Liver (tissue), 9 donors: ENCODE measurements around the gene SOX5. TPM values are rescaled to one million over a fixed set of nuclear protein-coding genes. Genes with fewer than 3 reads are reported as not detected.

Experiments
- DNase-seq: peaks from one replicate; pipeline ENCODE4 v3.0.0-alpha.2; 2017; ENCODE audit warnings: low spot score
- H3K27ac ChIP-seq, 2 donors: one replicate each; pipeline ENCODE4 v1.7.0; 2013; ENCODE audit warnings: inconsistent platforms in 2 of 2, low read length in 2 of 2, control low read depth in 1 of 2, low read depth in 1 of 2, mild to moderate bottlenecking in 1 of 2
- H3K27me3 ChIP-seq, 4 donors: one replicate each; pipeline versions ENCODE4 v1.6.1 to v1.7.0; 2013; ENCODE audit warnings: low read length in 3 of 4, inconsistent platforms in 1 of 4, mild to moderate bottlenecking in 1 of 4, moderate library complexity in 1 of 4; ENCODE audit not compliant: control insufficient read depth in 4 of 4, insufficient read depth in 4 of 4
- H3K36me3 ChIP-seq, 4 donors: one replicate each; pipeline versions ENCODE4 v1.6.1 to v1.7.0; 2013; ENCODE audit warnings: low read length in 3 of 4, mild to moderate bottlenecking in 3 of 4, low read depth in 1 of 4, moderate library complexity in 1 of 4; ENCODE audit not compliant: control insufficient read depth in 4 of 4, insufficient read depth in 3 of 4
- H3K4me1 ChIP-seq, 4 donors: one replicate each; pipeline versions ENCODE4 v1.6.1 to v1.7.0; 2013; ENCODE audit warnings: low read length in 3 of 4, mild to moderate bottlenecking in 3 of 4, moderate library complexity in 1 of 4; ENCODE audit not compliant: control insufficient read depth in 4 of 4, insufficient read depth in 4 of 4
- H3K4me3 ChIP-seq, 3 donors: one replicate each; pipeline versions ENCODE4 v1.6.1 to v1.7.0; 2013; ENCODE audit warnings: low read length in 3 of 3, control low read depth in 1 of 3, low read depth in 1 of 3, mild to moderate bottlenecking in 1 of 3
- H3K9ac ChIP-seq, 2 donors: one replicate each; pipeline ENCODE4 v1.7.0; 2013; ENCODE audit warnings: low read length in 2 of 2, mild to moderate bottlenecking in 2 of 2, moderate library complexity in 2 of 2, control low read depth in 1 of 2, low read depth in 1 of 2
- H3K9me3 ChIP-seq, 4 donors: one replicate each; pipeline versions ENCODE4 v1.6.1 to v1.7.0; 2013; ENCODE audit warnings: low read length in 3 of 4; ENCODE audit not compliant: control insufficient read depth in 4 of 4
- EGR1 ChIP-seq, 2 donors: IDR thresholded peaks; 2 replicates each; pipeline ENCODE4 v1.6.1; 2016 to 2018; ENCODE audit warnings: antibody characterized with exemption in 2 of 2, low read depth in 2 of 2
- GABPA ChIP-seq, 2 donors: IDR thresholded peaks in 1 of 2; conservative IDR thresholded peaks in 1 of 2; 2 replicates each; pipeline ENCODE4 v1.6.1; 2016; ENCODE audit warnings: antibody characterized with exemption in 2 of 2, mild to moderate bottlenecking in 1 of 2, moderate library complexity in 1 of 2
- JUND ChIP-seq, 2 donors: IDR thresholded peaks; 2 replicates each; pipeline ENCODE4 v1.6.1; 2016; ENCODE audit warnings: antibody characterized with exemption in 2 of 2
- NR2F2 ChIP-seq: IDR thresholded peaks from 2 replicates; pipeline ENCODE4 v1.6.1; 2016; ENCODE audit warnings: antibody characterized with exemption
- RAD21 ChIP-seq, 2 donors: IDR thresholded peaks; 2 replicates each; pipeline ENCODE4 v1.6.1; 2016; ENCODE audit warnings: antibody characterized with exemption in 2 of 2, mild to moderate bottlenecking in 2 of 2
- RXRA ChIP-seq, 2 donors: IDR thresholded peaks; 2 replicates each; pipeline ENCODE4 v1.6.1; 2017 to 2018; ENCODE audit warnings: antibody characterized with exemption in 2 of 2, mild to moderate bottlenecking in 1 of 2
- SP1 ChIP-seq: IDR thresholded peaks from 2 replicates; pipeline ENCODE4 v1.6.1; 2018; ENCODE audit warnings: antibody characterized with exemption, mild to moderate bottlenecking
- TAF1 ChIP-seq: conservative IDR thresholded peaks from 2 replicates; pipeline ENCODE4 v1.6.1; 2016; ENCODE audit warnings: antibody characterized with exemption, mild to moderate bottlenecking
- YY1 ChIP-seq: IDR thresholded peaks from 2 replicates; pipeline ENCODE4 v1.6.1; 2016; ENCODE audit warnings: antibody characterized with exemption, mild to moderate bottlenecking
- WGBS: extraction: QIAGEN DNeasy Blood & Tissue Kit; methylation state at CpG from one replicate; pipeline ENCODE4 v1.1.7; 2013; 5-methylcytosine and 5-hydroxymethylcytosine counted together
- polyA plus RNA-seq, 2 donors: library from polyadenylated mRNA; stranded (reverse) in 1 of 2; unstranded in 1 of 2; fragments of 200-250 nt in 1 of 2; fragments of >200 nt in 1 of 2; fragmentation: Nextera tagmentation in 1 of 2; extraction: Ambion mirVana in 1 of 2; gene quantifications; one replicate each; pipeline versions ENCODE4 v1.2.1 to v1.2.3, GENCODE V29; 2013 to 2015
- total RNA-seq, 2 donors: library from RNA; depleted of rRNA; stranded (reverse); fragments of >200 nt; gene quantifications; one replicate each; pipeline ENCODE4 v1.2.3, GENCODE V29; 2014
- TF ChIP-seq, protein P1 (sequence below): IDR thresholded peaks from 2 replicates; pipeline ENCODE4 v1.6.1; 2016; ENCODE audit warnings: antibody characterized with exemption, mild to moderate bottlenecking
- TF ChIP-seq, protein P2 (sequence below): IDR thresholded peaks from 2 replicates; pipeline ENCODE4 v1.6.1; 2016; ENCODE audit warnings: antibody characterized with exemption
- TF ChIP-seq, protein P3 (sequence below): IDR thresholded peaks from 2 replicates; pipeline ENCODE4 v1.6.1; 2016; ENCODE audit warnings: antibody characterized with exemption
- TF ChIP-seq, protein P4 (sequence below): fragments of 150-350 bp; IDR thresholded peaks from 2 replicates; pipeline ENCODE4 v1.5.1; 2017; ENCODE audit warnings: improper control_type of control experiment, low read depth, low read length; ENCODE audit not compliant: missing input control
- TF ChIP-seq, protein P5 (sequence below): IDR thresholded peaks from 2 replicates; pipeline ENCODE4 v1.6.1; 2016; ENCODE audit warnings: antibody characterized with exemption
- donor health status: healthy.
- donor health status: healthy.
- donor health status: healthy.
- donor health status: healthy.
- donor health status: healthy.

Gene SOX5
- total and polyA plus RNA-seq, 4 donors, result 2.3 to 42.4 (median 12.3) TPM

DNA sequence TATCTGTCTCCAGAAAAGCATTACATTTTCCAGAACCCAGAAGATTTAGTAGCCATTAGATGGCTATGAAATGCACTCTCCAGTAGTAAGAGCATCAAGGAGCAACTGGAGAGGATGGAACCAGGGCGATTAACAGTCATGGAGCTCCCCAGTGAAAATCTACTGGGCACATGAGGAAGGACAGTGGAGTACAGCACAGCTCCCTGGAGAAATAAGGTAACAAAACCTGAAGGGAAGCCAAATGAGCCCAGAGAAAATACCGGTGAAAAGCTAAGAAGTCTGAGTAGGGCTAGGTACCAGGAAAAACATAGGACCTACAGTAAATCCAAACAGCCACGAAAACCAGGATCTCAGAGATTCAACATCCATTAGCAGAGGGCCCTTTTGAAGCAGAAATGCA, 21.6 kb downstream of the SOX5 start:
- no peak for TF ChIP-seq YY1
- TF ChIP-seq, protein P1, sequence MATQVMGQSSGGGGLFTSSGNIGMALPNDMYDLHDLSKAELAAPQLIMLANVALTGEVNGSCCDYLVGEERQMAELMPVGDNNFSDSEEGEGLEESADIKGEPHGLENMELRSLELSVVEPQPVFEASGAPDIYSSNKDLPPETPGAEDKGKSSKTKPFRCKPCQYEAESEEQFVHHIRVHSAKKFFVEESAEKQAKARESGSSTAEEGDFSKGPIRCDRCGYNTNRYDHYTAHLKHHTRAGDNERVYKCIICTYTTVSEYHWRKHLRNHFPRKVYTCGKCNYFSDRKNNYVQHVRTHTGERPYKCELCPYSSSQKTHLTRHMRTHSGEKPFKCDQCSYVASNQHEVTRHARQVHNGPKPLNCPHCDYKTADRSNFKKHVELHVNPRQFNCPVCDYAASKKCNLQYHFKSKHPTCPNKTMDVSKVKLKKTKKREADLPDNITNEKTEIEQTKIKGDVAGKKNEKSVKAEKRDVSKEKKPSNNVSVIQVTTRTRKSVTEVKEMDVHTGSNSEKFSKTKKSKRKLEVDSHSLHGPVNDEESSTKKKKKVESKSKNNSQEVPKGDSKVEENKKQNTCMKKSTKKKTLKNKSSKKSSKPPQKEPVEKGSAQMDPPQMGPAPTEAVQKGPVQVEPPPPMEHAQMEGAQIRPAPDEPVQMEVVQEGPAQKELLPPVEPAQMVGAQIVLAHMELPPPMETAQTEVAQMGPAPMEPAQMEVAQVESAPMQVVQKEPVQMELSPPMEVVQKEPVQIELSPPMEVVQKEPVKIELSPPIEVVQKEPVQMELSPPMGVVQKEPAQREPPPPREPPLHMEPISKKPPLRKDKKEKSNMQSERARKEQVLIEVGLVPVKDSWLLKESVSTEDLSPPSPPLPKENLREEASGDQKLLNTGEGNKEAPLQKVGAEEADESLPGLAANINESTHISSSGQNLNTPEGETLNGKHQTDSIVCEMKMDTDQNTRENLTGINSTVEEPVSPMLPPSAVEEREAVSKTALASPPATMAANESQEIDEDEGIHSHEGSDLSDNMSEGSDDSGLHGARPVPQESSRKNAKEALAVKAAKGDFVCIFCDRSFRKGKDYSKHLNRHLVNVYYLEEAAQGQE, result no peak
- Histone ChIP-seq H3K27ac (no peak overlapping the region), H3K4me1 (peaks cover 0 to 3% (median 0%) of the 10 kb centered on the region in 4 donors), H3K36me3 (no peaks in the 10 kb centered on the region), H3K9me3 (no peaks in the 10 kb centered on the region), H3K4me3 (no peak overlapping the region), H3K27me3 (no peaks in the 10 kb centered on the region), H3K9ac (no peak overlapping the region)
- 87% methylated on average over 3 of the region's 3 CpGs for WGBS
- no peak for DNase-seq

DNA sequence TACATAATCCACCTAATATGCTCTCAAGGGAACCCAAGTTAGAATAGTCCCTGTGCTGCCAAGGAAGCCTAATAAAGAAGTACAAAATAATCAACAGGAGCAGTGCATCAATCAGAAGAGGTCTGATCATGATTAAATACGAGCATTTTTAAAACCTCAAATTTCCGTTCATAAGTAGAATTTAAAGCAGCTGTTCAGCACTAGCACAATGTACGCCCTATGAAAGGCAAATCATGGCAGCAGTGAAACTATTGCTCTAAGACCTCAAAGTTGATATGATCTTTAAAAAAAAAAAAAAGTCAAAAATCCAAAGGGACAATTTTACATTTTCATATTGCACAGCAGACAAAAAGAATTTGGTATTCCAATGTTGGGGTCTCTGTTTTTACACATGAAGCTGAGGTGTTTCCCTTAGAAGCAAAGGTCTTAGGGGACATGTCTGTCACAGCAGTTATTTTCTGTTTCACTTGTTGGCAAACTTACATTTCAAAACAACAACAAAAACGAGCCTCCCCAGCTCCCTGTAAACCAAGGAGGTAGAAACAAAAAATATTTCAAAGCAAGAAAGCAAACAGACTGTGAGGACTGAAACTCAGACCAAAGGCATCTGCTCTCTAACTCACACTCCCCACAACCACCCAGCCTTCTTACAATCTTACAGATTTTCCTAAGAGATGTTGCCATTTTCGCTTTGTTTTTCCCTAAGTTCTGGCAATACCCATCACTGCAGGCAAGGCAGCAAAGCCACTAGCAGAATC, 28.2 kb downstream of the SOX5 start:
- no peaks in the 10 kb centered on the region for H3K9me3 ChIP-seq
- DNase-seq, result no peak
- no peak for TF ChIP-seq TAF1
- TF ChIP-seq, protein P2, sequence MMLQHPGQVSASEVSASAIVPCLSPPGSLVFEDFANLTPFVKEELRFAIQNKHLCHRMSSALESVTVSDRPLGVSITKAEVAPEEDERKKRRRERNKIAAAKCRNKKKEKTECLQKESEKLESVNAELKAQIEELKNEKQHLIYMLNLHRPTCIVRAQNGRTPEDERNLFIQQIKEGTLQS, result no peak
- H3K36me3 ChIP-seq, result no peaks in the 10 kb centered on the region
- H3K27me3 ChIP-seq, result no peaks in the 10 kb centered on the region
- no peak overlapping the region for H3K27ac ChIP-seq
- no peak overlapping the region for H3K9ac ChIP-seq
- peaks cover 0 to 3% (median 0%) of the 10 kb centered on the region in 4 donors for H3K4me1 ChIP-seq
- WGBS, result 76% methylated on average over 5 of the region's 5 CpGs
- no peak overlapping the region for H3K4me3 ChIP-seq

DNA sequence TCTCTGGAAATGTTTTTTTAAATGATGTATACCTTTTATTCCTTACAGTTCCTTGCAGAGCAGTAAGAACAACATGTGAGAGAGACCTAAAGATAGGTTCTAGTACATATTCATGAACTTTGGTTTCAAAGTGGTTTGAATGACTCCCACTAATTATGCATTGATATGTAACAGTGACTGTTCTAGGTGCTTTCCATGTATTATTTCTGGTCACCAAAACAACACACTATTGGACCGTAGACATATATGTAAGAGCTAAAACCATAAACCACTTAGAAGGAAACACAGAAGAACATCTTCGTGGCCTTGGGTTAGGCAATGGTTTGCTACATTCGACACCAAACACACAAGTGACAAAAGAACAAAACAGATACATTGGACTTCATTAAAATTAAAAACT, 37.9 kb downstream of the SOX5 start:
- no peak for DNase-seq
- Histone ChIP-seq H3K9me3 (no peaks in the 10 kb centered on the region), H3K9ac (no peak overlapping the region), H3K4me1 (no peaks in the 10 kb centered on the region), H3K27me3 (no peaks in the 10 kb centered on the region), H3K27ac (no peak overlapping the region), H3K4me3 (no peak overlapping the region), H3K36me3 (no peaks in the 10 kb centered on the region)
- 92% methylated on average over 3 of the region's 3 CpGs for WGBS
- TF ChIP-seq EGR1 (IDR thresholded peaks at IDR 0.05; ENCODE audit: low read depth in 2 of 2) (no peak), RXRA (IDR thresholded peaks at IDR 0.05) (no peak), TAF1 (no peak), NR2F2 (no peak), SP1 (no peak), JUND (IDR thresholded peaks at IDR 0.05) (no peak), GABPA (IDR thresholded peaks at IDR 0.05 in 1 of 2, conservative IDR thresholded peaks at IDR 0.05 in 1 of 2) (no peak), RAD21 (IDR thresholded peaks at IDR 0.05) (no peak)
- TF ChIP-seq, protein P3, sequence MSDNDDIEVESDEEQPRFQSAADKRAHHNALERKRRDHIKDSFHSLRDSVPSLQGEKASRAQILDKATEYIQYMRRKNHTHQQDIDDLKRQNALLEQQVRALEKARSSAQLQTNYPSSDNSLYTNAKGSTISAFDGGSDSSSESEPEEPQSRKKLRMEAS, result no peak
- TF ChIP-seq, protein P4, sequence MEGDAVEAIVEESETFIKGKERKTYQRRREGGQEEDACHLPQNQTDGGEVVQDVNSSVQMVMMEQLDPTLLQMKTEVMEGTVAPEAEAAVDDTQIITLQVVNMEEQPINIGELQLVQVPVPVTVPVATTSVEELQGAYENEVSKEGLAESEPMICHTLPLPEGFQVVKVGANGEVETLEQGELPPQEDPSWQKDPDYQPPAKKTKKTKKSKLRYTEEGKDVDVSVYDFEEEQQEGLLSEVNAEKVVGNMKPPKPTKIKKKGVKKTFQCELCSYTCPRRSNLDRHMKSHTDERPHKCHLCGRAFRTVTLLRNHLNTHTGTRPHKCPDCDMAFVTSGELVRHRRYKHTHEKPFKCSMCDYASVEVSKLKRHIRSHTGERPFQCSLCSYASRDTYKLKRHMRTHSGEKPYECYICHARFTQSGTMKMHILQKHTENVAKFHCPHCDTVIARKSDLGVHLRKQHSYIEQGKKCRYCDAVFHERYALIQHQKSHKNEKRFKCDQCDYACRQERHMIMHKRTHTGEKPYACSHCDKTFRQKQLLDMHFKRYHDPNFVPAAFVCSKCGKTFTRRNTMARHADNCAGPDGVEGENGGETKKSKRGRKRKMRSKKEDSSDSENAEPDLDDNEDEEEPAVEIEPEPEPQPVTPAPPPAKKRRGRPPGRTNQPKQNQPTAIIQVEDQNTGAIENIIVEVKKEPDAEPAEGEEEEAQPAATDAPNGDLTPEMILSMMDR, result no peak
- TF ChIP-seq, protein P1, result no peak
- TF ChIP-seq, protein P5, sequence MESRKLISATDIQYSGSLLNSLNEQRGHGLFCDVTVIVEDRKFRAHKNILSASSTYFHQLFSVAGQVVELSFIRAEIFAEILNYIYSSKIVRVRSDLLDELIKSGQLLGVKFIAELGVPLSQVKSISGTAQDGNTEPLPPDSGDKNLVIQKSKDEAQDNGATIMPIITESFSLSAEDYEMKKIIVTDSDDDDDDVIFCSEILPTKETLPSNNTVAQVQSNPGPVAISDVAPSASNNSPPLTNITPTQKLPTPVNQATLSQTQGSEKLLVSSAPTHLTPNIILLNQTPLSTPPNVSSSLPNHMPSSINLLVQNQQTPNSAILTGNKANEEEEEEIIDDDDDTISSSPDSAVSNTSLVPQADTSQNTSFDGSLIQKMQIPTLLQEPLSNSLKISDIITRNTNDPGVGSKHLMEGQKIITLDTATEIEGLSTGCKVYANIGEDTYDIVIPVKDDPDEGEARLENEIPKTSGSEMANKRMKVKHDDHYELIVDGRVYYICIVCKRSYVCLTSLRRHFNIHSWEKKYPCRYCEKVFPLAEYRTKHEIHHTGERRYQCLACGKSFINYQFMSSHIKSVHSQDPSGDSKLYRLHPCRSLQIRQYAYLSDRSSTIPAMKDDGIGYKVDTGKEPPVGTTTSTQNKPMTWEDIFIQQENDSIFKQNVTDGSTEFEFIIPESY, result no peak
- TF ChIP-seq, protein P2, result no peak
